Heart right ventricle (tissue), 16 donors: ENCODE results near the gene ARMC2. TPM values are rescaled to one million over a fixed set of nuclear protein-coding genes. Genes with fewer than 3 reads are reported as not detected.
A peak's percentile ranks its signal among the peaks of the same experiment; 100 is the strongest.

ENCODE experiments used
- ATAC-seq, 8 donors: fragments of 200-7000 bp; cut with Tn5 transposase; one replicate each; pipeline ENCODE4 v1.9.1; 2020; ENCODE audit warnings: mild to moderate bottlenecking in 8 of 8, moderate library complexity in 8 of 8, moderate number of reproducible peaks in 1 of 8
- DNase-seq, 2 donors: peaks; one replicate each; pipeline ENCODE4 v3.0.0-alpha.2; 2020
- H3K27ac ChIP-seq, 10 donors: fragments of 200-600 bp; sonication (generic) in 2 of 10; one replicate each; pipeline versions ENCODE4 v1.5.0 to v1.8.0; 2020 to 2022; ENCODE audit warnings: mild to moderate bottlenecking in 3 of 10
- H3K27me3 ChIP-seq, 7 donors: fragments of 200-600 bp; one replicate each; pipeline ENCODE4 v1.8.0; 2021 to 2022; ENCODE audit warnings: mild to moderate bottlenecking in 2 of 7
- H3K36me3 ChIP-seq, 9 donors: fragments of 200-600 bp; sonication (generic) in 1 of 9; one replicate each; pipeline versions ENCODE4 v1.5.0 to v1.8.0; 2020 to 2022; ENCODE audit warnings: mild to moderate bottlenecking in 2 of 9
- H3K4me1 ChIP-seq, 9 donors: fragments of 200-600 bp; sonication (generic) in 1 of 9; one replicate each; pipeline versions ENCODE4 v1.5.0 to v1.8.0; 2020 to 2022; ENCODE audit warnings: mild to moderate bottlenecking in 4 of 9
- H3K4me3 ChIP-seq, 10 donors: fragments of 200-600 bp; sonication (generic) in 2 of 10; one replicate each; pipeline versions ENCODE4 v1.5.0 to v1.8.0; 2020 to 2022; ENCODE audit warnings: mild to moderate bottlenecking in 7 of 10, moderate library complexity in 2 of 10
- H3K9me3 ChIP-seq, 11 donors: fragments of 200-600 bp in 10 of 11; sonication (generic) in 2 of 11; one replicate each; pipeline versions ENCODE4 v1.5.0 to v1.8.0; 2013 to 2022; ENCODE audit warnings: mild to moderate bottlenecking in 2 of 11, control low read depth in 1 of 11, moderate library complexity in 1 of 11
- CTCF ChIP-seq, 9 donors: fragments of 200-600 bp; sonication (generic) in 2 of 9; IDR thresholded peaks; one replicate each; pipeline versions ENCODE4 v1.5.0 to v1.8.0; 2021 to 2022; ENCODE audit warnings: antibody characterized with exemption in 9 of 9, mild to moderate bottlenecking in 5 of 9, moderate library complexity in 1 of 9
- WGBS, 2 donors: extraction: QIAGEN DNeasy Blood & Tissue Kit; methylation state at CpG; one replicate each; pipeline ENCODE4 v1.1.7; 2013; ENCODE audit warnings: inconsistent platforms in 1 of 2; 5-methylcytosine and 5-hydroxymethylcytosine counted together
- intact Hi-C, 10 donors: fragments of 100-400 bp; cut with DNase I; formaldehyde crosslinking; loops; one replicate each; pipeline versions ENCODE4 v1.11.1 to v1.14.2; 2022
- polyA plus RNA-seq, 2 donors: library from polyadenylated mRNA; stranded (reverse); fragments of 200-250 nt; gene quantifications; one replicate each; pipeline ENCODE4 v1.2.3, GENCODE V29; 2013
- total RNA-seq, 10 donors: library from RNA; stranded (reverse); fragmentation: NEBNext Ultra II Directional in 3 of 10; extraction: Animal tissue kit (Norgen Biotek cat#: 25700) in 3 of 10; gene quantifications; one replicate each; pipeline versions ENCODE4 v1.2.1 to v1.2.4, GENCODE V29; 2021 to 2023
- donor health status: Arrhythmogenic right ventricular cardiomyopathy.
- donor health status: ischemic (EF 13 %, LVEDD 7.1; RV severe dilation, severe dysfunction).
- donor health status: healthy with polysubstance abuse.
- donor health status: DM: no; HTN: yes; CAD: no.
- donor health status: DM: no; HTN: no; CAD: no.
- donor health status: ischemic (EF 25% LVEDD 6.9; RV normal size, moderate dysfunction).
- donor health status: ischemic (EF 25% LVEDD 5.7; RV mildly dilated, moderate dysfunction).
- donor health status: healthy.
- donor health status: DM: yes; HTN: yes; CAD: no.
- donor health status: Ischemic cardiomyopathy.
- donor health status: ischemic (EF 35%, LVEDD 5.7; RV mildly dilated, moderate dysfunction).
- donor health status: nonischemic (EF 11% LVEDD 7.7; RV severe dilation, severe dysfunction).
- donor health status: DM: yes; HTN: yes; CAD: no.
- donor health status: PGD.
- donor health status: ischemic (EF 29% LVEDD 5.4; RV normal size, mild dysfunction).
- donor health status: nonischemic (EF 23%, LVEDD 6.1; RV moderate dilation, normal function).

Gene ARMC2
- total and polyA plus RNA-seq, 12 donors: 2.5 to 16.4 (median 12.3) TPM

GRCh38 chr6:109002051-109002697 lies 154.0 kb downstream of the ARMC2 start:
- DNase-seq: no peak
- H3K4me3 ChIP-seq: no peak overlapping the region
- TF ChIP-seq CTCF (IDR thresholded peaks at IDR 0.05): no peak
- H3K4me1 ChIP-seq: peaks cover 2 to 92% (median 77%) of the 10 kb centered on the region in 9 donors
- no peaks in the 10 kb centered on the region for H3K9me3 ChIP-seq
- H3K27me3 ChIP-seq: no peaks in the 10 kb centered on the region
- peak; percentile 17 to 86 (median 35) for ATAC-seq
- peaks cover 0 to 48% (median 10%) of the 10 kb centered on the region in 9 donors for H3K36me3 ChIP-seq
- intact Hi-C loops: loop anchor here in 5 of 10 donors (2.0 to 10.0 kb wide), 8 partner anchors 51 to 373 kb away; partner anchors contain the start of gene ARMC2 (in 1 of the 5)
- WGBS, 2 donors: 28 to 34% methylated on average over 3 of the region's 3 CpGs
- H3K27ac ChIP-seq: peak overlapping the region; percentile 29 to 70 (median 59)

GRCh38 chr6:109002882-109003281 lies 154.7 kb downstream of the ARMC2 start:
- DNase-seq (no peak), ATAC-seq (no peak)
- Histone ChIP-seq H3K4me1 (peaks cover 2 to 99% (median 84%) of the 10 kb centered on the region in 9 donors), H3K27ac (peak overlapping the region in 9 of 10 donors; percentile 29 to 70 (median 59)), H3K27me3 (no peaks in the 10 kb centered on the region), H3K4me3 (no peak overlapping the region), H3K9me3 (no peaks in the 10 kb centered on the region), H3K36me3 (peaks cover 0 to 41% (median 6%) of the 10 kb centered on the region in 9 donors)
- no peak for TF ChIP-seq CTCF (IDR thresholded peaks at IDR 0.05)
- intact Hi-C loops: loop anchor here in 5 of 10 donors (2.0 to 10.0 kb wide), 8 partner anchors 52 to 372 kb away; partner anchors contain the start of gene ARMC2 (in 1 of the 5)

- TF ChIP-seq CTCF (IDR thresholded peaks at IDR 0.05): no peak
- no peak for ATAC-seq
- intact Hi-C loops: loop anchor here in 8 of 10 donors (5.0 to 10.0 kb wide), 10 partner anchors 35 to 375 kb away; partner anchors contain the start of gene CD164 (in 1 of the 8)
- peak overlapping the region in 6 of 10 donors; percentile 11 to 96 (median 93) for H3K4me3 ChIP-seq
- H3K36me3 ChIP-seq: peaks cover 0 to 2% (median 0%) of the 10 kb centered on the region in 9 donors
- DNase-seq: no peak
- peaks cover 0 to 84% (median 73%) of the 10 kb centered on the region in 9 donors for H3K4me1 ChIP-seq
- no peaks in the 10 kb centered on the region for H3K9me3 ChIP-seq
- 61 to 69% methylated on average over 1 of the region's 1 CpG for WGBS, 2 donors
- H3K27ac ChIP-seq: peak overlapping the region in 5 of 10 donors; percentile 32 to 96 (median 96)
- H3K27me3 ChIP-seq: no peaks in the 10 kb centered on the region
These were observed 158.6 kb downstream of the ARMC2 start for GRCh38 chr6:109006818-109007217.

GRCh38 chr6:109007521-109007920 lies 159.3 kb downstream of the ARMC2 start:
- H3K9me3 ChIP-seq: no peaks in the 10 kb centered on the region
- no peak for TF ChIP-seq CTCF (IDR thresholded peaks at IDR 0.05)
- H3K4me1 ChIP-seq: peaks cover 0 to 77% (median 66%) of the 10 kb centered on the region in 9 donors
- H3K36me3 ChIP-seq: no peaks in the 10 kb centered on the region
- no peak for ATAC-seq
- peak overlapping the region in 7 of 10 donors; percentile 91 to 96 (median 96) for H3K27ac ChIP-seq
- H3K4me3 ChIP-seq: peak overlapping the region in 9 of 10 donors; percentile 67 to 98 (median 93)
- 58 to 68% methylated on average over 3 of the region's 3 CpGs for WGBS, 2 donors
- H3K27me3 ChIP-seq: no peaks in the 10 kb centered on the region
- no peak for DNase-seq
- intact Hi-C loops: loop anchor here in 8 of 10 donors (5.0 to 10.0 kb wide), 10 partner anchors 35 to 375 kb away; partner anchors contain the start of gene CD164 (in 1 of the 8)
